SH-SY5Y (cell line): Measurements from ENCODE around the gene PTPRR.

Source experiments
- GATA2 ChIP-seq: IDR thresholded peaks from 2 replicates; pipeline ENCODE4 v1.6.1; 2011; ENCODE audit warnings: mild to moderate bottlenecking, low read depth, low read length
- GATA3 ChIP-seq: IDR thresholded peaks from 2 replicates; pipeline ENCODE4 v1.6.1; 2011; ENCODE audit warnings: low read depth, mild to moderate bottlenecking, low read length, moderate library complexity

GRCh38 chr12:70809887-70810286 is 110.7 kb downstream of the PTPRR start:
- TF ChIP-seq GATA3 (no peak), GATA2 (no peak)
